ENCODE data around the gene KYAT1.

Gene KYAT1

GRCh38 chr9:128823362-128823902 is 58.3 kb downstream of the KYAT1 start:
- Histone ChIP-seq H3K27ac (ENCODE audit: low read length) (no peak overlapping the region), H3K4me3 (ENCODE audit: low read depth in 1 of 2, low read length in 2 of 2) (no peak overlapping the region), H3K4me2 (ENCODE audit: insufficient read depth, low read length) (no peak overlapping the region), H3K27me3 (ENCODE audit: insufficient read depth, low read length, poor library complexity) (no peaks in the 10 kb centered on the region), H2AFZ (ENCODE audit: low read depth, low read length) (no peak overlapping the region), H3K9me3 (ENCODE audit: insufficient read depth, low read length, severe bottlenecking) (no peaks in the 10 kb centered on the region), H3K4me1 (ENCODE audit: insufficient read depth, low read length) (peaks cover 35% of the 10 kb centered on the region), H3K9ac (ENCODE audit: low read depth, low read length) (no peak overlapping the region), H3K36me3 (ENCODE audit: insufficient read depth, low read length) (peaks cover 76% of the 10 kb centered on the region), H3K79me2 (ENCODE audit: insufficient read depth, low read length) (peaks cover 17% of the 10 kb centered on the region), H4K20me1 (ENCODE audit: insufficient read depth, low read length) (peaks cover 6% of the 10 kb centered on the region; the same call in 1 of the 2 replicates)
- DNase-seq = no peak
- TF ChIP-seq CTCF (IDR thresholded peaks at IDR 0.05; ENCODE audit: borderline replicate concordance, extremely low read depth, low read length, poor library complexity, severe bottlenecking) (no peak), EZH2 (IDR thresholded peaks at IDR 0.05; ENCODE audit: borderline replicate concordance, low read depth, low read length, severe bottlenecking) (no peak)
- no peak for ATAC-seq (ENCODE audit: insufficient read depth, low read depth)

- TF ChIP-seq EZH2 (IDR thresholded peaks at IDR 0.05; ENCODE audit: borderline replicate concordance, low read depth, low read length, severe bottlenecking) (no peak), CTCF (IDR thresholded peaks at IDR 0.05; ENCODE audit: borderline replicate concordance, extremely low read depth, low read length, poor library complexity, severe bottlenecking) (no peak)
- H3K27ac ChIP-seq (ENCODE audit: low read length) = no peak overlapping the region
- H3K9ac ChIP-seq (ENCODE audit: low read depth, low read length) = no peak overlapping the region
- H4K20me1 ChIP-seq (ENCODE audit: insufficient read depth, low read length) = peaks cover 6% of the 10 kb centered on the region; the same call in 1 of the 2 replicates
- DNase-seq (no peak), ATAC-seq (ENCODE audit: insufficient read depth, low read depth) (no peak)
- no peaks in the 10 kb centered on the region for H3K9me3 ChIP-seq (ENCODE audit: insufficient read depth, low read length, severe bottlenecking)
- no peak overlapping the region for H2AFZ ChIP-seq (ENCODE audit: low read depth, low read length)
- H3K4me3 ChIP-seq (ENCODE audit: low read depth in 1 of 2, low read length in 2 of 2) = no peak overlapping the region
- H3K36me3 ChIP-seq (ENCODE audit: insufficient read depth, low read length) = peaks cover 67% of the 10 kb centered on the region
- peaks cover 33% of the 10 kb centered on the region for H3K4me1 ChIP-seq (ENCODE audit: insufficient read depth, low read length)
- H3K4me2 ChIP-seq (ENCODE audit: insufficient read depth, low read length) = no peak overlapping the region
- H3K79me2 ChIP-seq (ENCODE audit: insufficient read depth, low read length) = peaks cover 10% of the 10 kb centered on the region
- H3K27me3 ChIP-seq (ENCODE audit: insufficient read depth, low read length, poor library complexity) = no peaks in the 10 kb centered on the region
These were observed 59.2 kb downstream of the KYAT1 start for GRCh38 chr9:128822407-128823042.

- Histone ChIP-seq H3K4me3 (ENCODE audit: low read depth in 1 of 2, low read length in 2 of 2) (no peak overlapping the region), H3K27me3 (ENCODE audit: insufficient read depth, low read length, poor library complexity) (no peaks in the 10 kb centered on the region), H3K27ac (ENCODE audit: low read length) (no peak overlapping the region), H3K9me3 (ENCODE audit: insufficient read depth, low read length, severe bottlenecking) (no peaks in the 10 kb centered on the region), H3K4me2 (ENCODE audit: insufficient read depth, low read length) (no peak overlapping the region), H4K20me1 (ENCODE audit: insufficient read depth, low read length) (peaks cover 6% of the 10 kb centered on the region; the same call in 1 of the 2 replicates), H3K79me2 (ENCODE audit: insufficient read depth, low read length) (peaks cover 6% of the 10 kb centered on the region), H3K36me3 (ENCODE audit: insufficient read depth, low read length) (peaks cover 59% of the 10 kb centered on the region), H3K4me1 (ENCODE audit: insufficient read depth, low read length) (peaks cover 29% of the 10 kb centered on the region), H2AFZ (ENCODE audit: low read depth, low read length) (no peak overlapping the region), H3K9ac (ENCODE audit: low read depth, low read length) (no peak overlapping the region)
- ATAC-seq (ENCODE audit: insufficient read depth, low read depth) (no peak), DNase-seq (no peak)
- no peak for TF ChIP-seq CTCF (IDR thresholded peaks at IDR 0.05; ENCODE audit: borderline replicate concordance, extremely low read depth, low read length, poor library complexity, severe bottlenecking)
These were observed 60.0 kb downstream of the KYAT1 start for GRCh38 chr9:128821584-128822406.

Measured in DND-41 (cell line).